HepG2 (cell line): ENCODE results near the gene ASIC2. TPM values are rescaled to one million over a fixed set of nuclear protein-coding genes. Genes with fewer than 3 reads are reported as not detected.

Source experiments
- ATAC-seq: fragments of 200-7000 bp; cut with Tn5 transposase; 3 replicates; pipeline ENCODE4 v1.9.1; 2020; ENCODE audit warnings: mild to moderate bottlenecking, moderate library complexity
- BruUV-seq: library from RNA; stranded (reverse); fragments of 400-500 nt; replicated peaks from 2 replicates; lab custom pipeline; 2021; lab: Mats Ljungman, UMichigan
- CTCF ChIA-PET: fragments of 300-600 bp; formaldehyde crosslinking; extraction: SDS; loops from one replicate; lab custom pipeline; 2021; ENCODE audit warnings: low total read pairs, inconsistent platforms, low intra/inter-chr PET ratio; lab: Yijun Ruan, JAX
- POLR2A ChIA-PET: fragments of 350-600 bp; sonication (Branson Sonifier 250); formaldehyde crosslinking; loops from one replicate; lab custom pipeline; 2020; ENCODE audit warnings: antibody characterized with exemption, inconsistent platforms; lab: Yijun Ruan, JAX
- DNase-seq: peaks from one replicate; pipeline ENCODE4 v3.0.0-alpha.2; 2015; ENCODE audit warnings: low spot score
- FAIRE-seq: peaks from 3 replicates; lab custom pipeline; 2011; peaks lifted over from hg19 to GRCh38; lab: Jason Lieb, UNC
- H2AFZ ChIP-seq: one replicate; pipeline ENCODE4 v1.6.1; 2011; ENCODE audit warnings: low read length, inconsistent platforms
- H3K27ac ChIP-seq: fragments of 300-600 bp; 3 replicates; pipeline ENCODE4 v1.8.0; 2011; ENCODE audit warnings: mixed run types, mild to moderate bottlenecking, mixed read lengths, low read length, inconsistent platforms; ENCODE audit not compliant: insufficient read depth; ENCODE audit errors: extremely low read length
- H3K27me3 ChIP-seq, 2 experiments: fragments of 200-600 bp in 1 of 2; 2 replicates in 1 of 2; 3 replicates in 1 of 2; pipeline versions ENCODE4 v1.6.0 to v1.8.0; 2011; ENCODE audit warnings: low read length in 2 of 2, mild to moderate bottlenecking in 2 of 2, moderate library complexity in 2 of 2, inconsistent platforms in 1 of 2; ENCODE audit not compliant: insufficient read depth in 2 of 2, control insufficient read depth in 1 of 2
- H3K36me3 ChIP-seq, 2 experiments: fragments of 200-600 bp in 1 of 2; replicated peaks in 1 of 2; 2 replicates in 1 of 2; 3 replicates in 1 of 2; pipeline versions ENCODE4 v1.5.1 to v1.8.0; 2011; ENCODE audit warnings: low read length in 2 of 2, inconsistent platforms in 1 of 2; ENCODE audit not compliant: insufficient read depth in 2 of 2, control insufficient read depth in 1 of 2
- H3K4me1 ChIP-seq: 2 replicates; pipeline ENCODE4 v1.5.1; 2012; ENCODE audit warnings: low read length, inconsistent platforms; ENCODE audit not compliant: insufficient read depth
- H3K4me2 ChIP-seq: 2 replicates; pipeline ENCODE4 v1.6.0; 2011; ENCODE audit warnings: low read depth, low read length, inconsistent platforms
- H3K4me3 ChIP-seq, 3 experiments: fragments of 200-600 bp in 1 of 3; sonication (generic), shearing (Covaris generic) in 1 of 3; replicated peaks in 1 of 3; 2 replicates each; pipeline ENCODE4 v1.5.1; 2011 to 2016; ENCODE audit warnings: low read length in 3 of 3, inconsistent platforms in 2 of 3, low read depth in 2 of 3, mild to moderate bottlenecking in 2 of 3, control low read depth in 1 of 3, mixed read lengths in 1 of 3; ENCODE audit not compliant: insufficient read depth in 1 of 3
- H3K79me2 ChIP-seq: one replicate; pipeline ENCODE4 v1.6.1; 2011; ENCODE audit warnings: low read length, inconsistent platforms; ENCODE audit not compliant: insufficient read depth
- H3K9ac ChIP-seq: 2 replicates; pipeline ENCODE4 v1.6.0; 2011; ENCODE audit warnings: mild to moderate bottlenecking, low read depth, low read length, inconsistent platforms; ENCODE audit not compliant: insufficient read depth
- H3K9me3 ChIP-seq: 2 replicates; pipeline ENCODE4 v1.5.1; 2012; ENCODE audit warnings: mild to moderate bottlenecking, low read length
- H4K20me1 ChIP-seq: 2 replicates; pipeline ENCODE4 v1.6.0; 2011; ENCODE audit warnings: inconsistent platforms, mild to moderate bottlenecking, low read length, moderate library complexity; ENCODE audit not compliant: insufficient read depth
- HMGXB3 ChIP-seq: sonication (generic); formaldehyde crosslinking; IDR thresholded peaks from 2 replicates; pipeline ENCODE4 v1.4.0; 2020; ENCODE audit warnings: missing genetic modification reagents, borderline replicate concordance
- KDM5B ChIP-seq: sonication (generic); formaldehyde crosslinking; IDR thresholded peaks from 2 replicates; pipeline ENCODE4 v1.4.0; 2020; ENCODE audit warnings: missing genetic modification reagents, mild to moderate bottlenecking, borderline replicate concordance
- KDM6A ChIP-seq: IDR thresholded peaks from 2 replicates; pipeline ENCODE4 v1.6.1; 2016; ENCODE audit warnings: low read depth
- NFYB ChIP-seq: sonication (generic); formaldehyde crosslinking; IDR thresholded peaks from 2 replicates; pipeline ENCODE4 v1.4.0; 2020; ENCODE audit warnings: missing genetic modification reagents
- NR2C2 ChIP-seq: sonication (generic); formaldehyde crosslinking; IDR thresholded peaks from 2 replicates; pipeline ENCODE4 v1.4.0; 2020; ENCODE audit warnings: missing genetic modification reagents, mild to moderate bottlenecking, moderate library complexity, borderline replicate concordance
- PRMT3 ChIP-seq: sonication (generic); formaldehyde crosslinking; IDR thresholded peaks from 2 replicates; pipeline ENCODE4 v1.8.1; 2022; ENCODE audit warnings: low read depth, mild to moderate bottlenecking, moderate library complexity, missing genetic modification reagents, borderline replicate concordance
- RAD51 ChIP-seq: fragments of 450-650 bp; IDR thresholded peaks from 2 replicates; pipeline ENCODE4 v1.6.1; 2016; ENCODE audit warnings: borderline replicate concordance
- SCMH1 ChIP-seq: sonication (generic); formaldehyde crosslinking; IDR thresholded peaks from 2 replicates; pipeline ENCODE4 v1.9.0; 2021; ENCODE audit warnings: missing genetic modification reagents, mild to moderate bottlenecking, borderline replicate concordance
- SMC3 ChIP-seq: IDR thresholded peaks from 2 replicates; pipeline ENCODE4 v1.6.1; 2011; ENCODE audit warnings: low read length, improper control_type of control experiment
- ZFP36L2 ChIP-seq: sonication (generic); formaldehyde crosslinking; IDR thresholded peaks from 2 replicates; pipeline ENCODE4 v1.4.0; 2020; ENCODE audit warnings: missing genetic modification reagents
- ZNF143 ChIP-seq: sonication (generic); formaldehyde crosslinking; IDR thresholded peaks from 2 replicates; pipeline ENCODE4 v1.4.0; 2020; ENCODE audit warnings: missing genetic modification reagents
- ZNF577 ChIP-seq: sonication (generic); formaldehyde crosslinking; IDR thresholded peaks from 2 replicates; pipeline ENCODE4 v1.4.0; 2020; ENCODE audit warnings: mild to moderate bottlenecking, low read depth, missing genetic modification reagents, borderline replicate concordance
- ZNF773 ChIP-seq: sonication (generic); formaldehyde crosslinking; IDR thresholded peaks from 2 replicates; pipeline ENCODE4 v1.4.0; 2020; ENCODE audit warnings: missing genetic modification reagents, borderline replicate concordance
- WGBS: methylation state at CpG from one replicate; pipeline ENCODE4 v1.1.6; 2017; ENCODE audit warnings: low lambda C conversion rate; 5-methylcytosine and 5-hydroxymethylcytosine counted together
- in situ Hi-C: cut with HindIII; loops from 2 replicates; pipeline ENCODE4 v1.10.0; 2017; ENCODE audit warnings: low pct_unique_long_range_greater_than_20kb; ENCODE audit not compliant: extremely low pct_ligation_motif_present
- intact Hi-C: fragments of 100-400 bp; cut with micrococcal nuclease; formaldehyde crosslinking; loops from one replicate; pipeline ENCODE4 v1.10.0; 2022; ENCODE audit not compliant: unreplicated experiment
- polyA plus RNA-seq, 8 experiments: library from polyadenylated mRNA; depleted of rRNA in 3 of 8; stranded (reverse) in 7 of 8; unstranded in 1 of 8; fragments of >200 nt; fragmentation: Illumina TruSeq in 4 of 8; extraction: Trizol in 4 of 8; gene quantifications; 2 replicates each; pipeline versions ENCODE4 v1.2.1 to v1.2.3, GENCODE V29; 2011 to 2016; ENCODE audit warnings: low read depth in 4 of 8, missing spikeins in 1 of 8, mixed read lengths in 1 of 8; ENCODE audit not compliant: insufficient read depth in 1 of 8
- total RNA-seq, 5 experiments: library from RNA; depleted of rRNA; stranded (reverse); fragments of >200 nt; fragmentation: Illumina TruSeq; extraction: Trizol; gene quantifications; 2 replicates each; pipeline ENCODE4 v1.2.3, GENCODE V29; 2016; ENCODE audit warnings: low read depth in 1 of 5
- TF ChIP-seq, protein P1 (sequence below): sonication (generic); formaldehyde crosslinking; IDR thresholded peaks from 2 replicates; pipeline ENCODE4 v1.5.1; 2020; ENCODE audit warnings: missing genetic modification reagents, mild to moderate bottlenecking, borderline replicate concordance
- TF ChIP-seq, protein P2 (sequence below): sonication (generic); formaldehyde crosslinking; IDR thresholded peaks from 2 replicates; pipeline ENCODE4 v1.4.0; 2020; ENCODE audit warnings: mild to moderate bottlenecking, missing genetic modification reagents

Gene ASIC2
- total and polyA plus RNA-seq, 2 of the 13 experiments (the other 11 are each of a cell fraction or from before 2014, with no cell fraction given) = not detected

DNA sequence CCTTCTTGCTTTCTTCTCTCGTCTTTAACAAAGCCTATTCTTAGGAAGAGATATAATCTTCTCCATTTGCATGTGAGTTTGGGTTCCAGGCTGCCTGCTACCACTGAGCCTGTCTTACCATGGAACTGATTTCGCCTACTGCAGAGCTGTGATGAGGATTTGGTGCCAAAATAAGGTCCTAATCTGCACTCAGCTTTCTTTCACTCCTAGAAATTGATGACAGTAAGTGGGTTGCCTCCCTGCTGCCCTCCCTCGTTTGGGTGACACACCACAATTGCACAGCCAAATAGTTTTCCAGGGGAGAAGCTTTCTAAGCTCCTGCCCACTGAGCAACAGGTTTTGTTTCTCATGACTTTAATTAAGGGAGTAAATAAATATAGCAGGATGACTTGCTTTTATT is 25.1 kb upstream of the ASIC2 start:
- DNase-seq (no peak), ATAC-seq (no peak), FAIRE-seq (no peak)
- H4K20me1 ChIP-seq = no peaks in the 10 kb centered on the region
- ChIA-PET POLR2A (no interaction called here), CTCF (no interaction called here)
- H3K9ac ChIP-seq = no peak overlapping the region
- H3K4me3 ChIP-seq = no peak overlapping the region
- intact Hi-C loops = no loop called here
- no peak overlapping the region for H2AFZ ChIP-seq
- no peak overlapping the region for H3K4me2 ChIP-seq
- H3K9me3 ChIP-seq = no peaks in the 10 kb centered on the region
- H3K79me2 ChIP-seq = no peaks in the 10 kb centered on the region
- H3K36me3 ChIP-seq = no peaks in the 10 kb centered on the region
- in situ Hi-C loops = no loop called here
- 6% methylated on average over 3 of the region's 3 CpGs for WGBS
- no peaks in the 10 kb centered on the region for H3K4me1 ChIP-seq
- H3K27me3 ChIP-seq = no peaks in the 10 kb centered on the region
- no peak overlapping the region for H3K27ac ChIP-seq
- no TSS peak for BruUV-seq
- no peak for TF ChIP-seq KDM6A (CRISPR knock-in tag)
- TF ChIP-seq SCMH1 (CRISPR knock-in tag) = no peak
- TF ChIP-seq ZNF143 = no peak
- no peak for TF ChIP-seq NFYB (CRISPR knock-in tag)
- no peak for TF ChIP-seq ZNF577 (CRISPR knock-in tag)
- no peak for TF ChIP-seq RAD51
- no peak for TF ChIP-seq HMGXB3 (CRISPR knock-in tag)
- TF ChIP-seq PRMT3 (CRISPR knock-in tag) = no peak
- TF ChIP-seq, protein P1, sequence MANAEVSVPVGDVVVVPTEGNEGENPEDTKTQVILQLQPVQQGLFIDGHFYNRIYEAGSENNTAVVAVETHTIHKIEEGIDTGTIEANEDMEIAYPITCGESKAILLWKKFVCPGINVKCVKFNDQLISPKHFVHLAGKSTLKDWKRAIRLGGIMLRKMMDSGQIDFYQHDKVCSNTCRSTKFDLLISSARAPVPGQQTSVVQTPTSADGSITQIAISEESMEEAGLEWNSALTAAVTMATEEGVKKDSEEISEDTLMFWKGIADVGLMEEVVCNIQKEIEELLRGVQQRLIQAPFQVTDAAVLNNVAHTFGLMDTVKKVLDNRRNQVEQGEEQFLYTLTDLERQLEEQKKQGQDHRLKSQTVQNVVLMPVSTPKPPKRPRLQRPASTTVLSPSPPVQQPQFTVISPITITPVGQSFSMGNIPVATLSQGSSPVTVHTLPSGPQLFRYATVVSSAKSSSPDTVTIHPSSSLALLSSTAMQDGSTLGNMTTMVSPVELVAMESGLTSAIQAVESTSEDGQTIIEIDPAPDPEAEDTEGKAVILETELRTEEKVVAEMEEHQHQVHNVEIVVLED (CRISPR knock-in tag) = no peak
- TF ChIP-seq NR2C2 (CRISPR knock-in tag) = no peak
- no peak for TF ChIP-seq ZNF773 (CRISPR knock-in tag)
- TF ChIP-seq ZFP36L2 (CRISPR knock-in tag) = no peak
- TF ChIP-seq, protein P2, sequence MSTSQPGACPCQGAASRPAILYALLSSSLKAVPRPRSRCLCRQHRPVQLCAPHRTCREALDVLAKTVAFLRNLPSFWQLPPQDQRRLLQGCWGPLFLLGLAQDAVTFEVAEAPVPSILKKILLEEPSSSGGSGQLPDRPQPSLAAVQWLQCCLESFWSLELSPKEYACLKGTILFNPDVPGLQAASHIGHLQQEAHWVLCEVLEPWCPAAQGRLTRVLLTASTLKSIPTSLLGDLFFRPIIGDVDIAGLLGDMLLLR (CRISPR knock-in tag) = no peak
- no peak for TF ChIP-seq SMC3
- no peak for TF ChIP-seq KDM5B (CRISPR knock-in tag)
